HCEC 1CT (cell line): ENCODE results near the gene XPA.
"Not testable (repeated sequence)": the region's sequence is repeated elsewhere in the genome, so short reads cannot be mapped to it uniquely, and the experiment has no call there.

Source experiments
- DNase-seq: peaks from one replicate; pipeline ENCODE4 v3.0.0-alpha.2; 2017

XPA gene

GRCh38 chr9:97696803-97697601 lies at the start of gene XPA:
TSS of gene XPA (minus strand) at chr9:97697340. CDS start at chr9:97697292, 48 bp downstream.
- DNase-seq: peak; percentile 92

GRCh38 chr9:97744710-97745708 lies 47.9 kb upstream of the XPA start:
- DNase-seq: no peak

- DNase-seq: not testable (repeated sequence)
These were observed 46.9 kb upstream of the XPA start for GRCh38 chr9:97744025-97744424.

- DNase-seq: no peak
These were observed 45.4 kb upstream of the XPA start for GRCh38 chr9:97742545-97742944.

GRCh38 chr9:97741947-97742346 lies 44.8 kb upstream of the XPA start:
- DNase-seq: no peak

GRCh38 chr9:97740848-97741821 lies 44.0 kb upstream of the XPA start:
- peak; percentile 43 for DNase-seq

GRCh38 chr9:97737429-97737828 lies 40.3 kb upstream of the XPA start:
- DNase-seq: peak; percentile 54

GRCh38 chr9:97735070-97735600 lies 38.0 kb upstream of the XPA start:
- no peak for DNase-seq

GRCh38 chr9:97726716-97727115 lies 29.6 kb upstream of the XPA start:
- DNase-seq: no peak

GRCh38 chr9:97723819-97724218 lies 26.7 kb upstream of the XPA start:
- DNase-seq: no peak

- DNase-seq: no peak
These were observed 25.2 kb upstream of the XPA start for GRCh38 chr9:97722331-97722730.

GRCh38 chr9:97721396-97721795 lies 24.3 kb upstream of the XPA start:
- no peak for DNase-seq

GRCh38 chr9:97717866-97718265 lies 20.7 kb upstream of the XPA start:
- DNase-seq: no peak

GRCh38 chr9:97714435-97714834 lies 17.3 kb upstream of the XPA start:
- peak; percentile 93 for DNase-seq

GRCh38 chr9:97711223-97711626 lies 14.1 kb upstream of the XPA start:
- no peak for DNase-seq

GRCh38 chr9:97710356-97711222 lies 13.4 kb upstream of the XPA start:
- peak; percentile 74 for DNase-seq

- no peak for DNase-seq
These were observed 9.1 kb upstream of the XPA start for GRCh38 chr9:97706246-97706645.

- DNase-seq: no peak
These were observed 8.3 kb upstream of the XPA start for GRCh38 chr9:97705354-97705950.

GRCh38 chr9:97704851-97705250 lies 7.7 kb upstream of the XPA start:
- DNase-seq: no peak

- no peak for DNase-seq
These were observed 7.2 kb upstream of the XPA start for GRCh38 chr9:97704345-97704677.
